Stimulated activated CD4-positive, alpha-beta T cell treated with anti-CD3 and anti-CD28 coated beads, Interleukin-4, amount 100 ng/mL, for 48 hours (primary cell): ENCODE data around the gene SLC39A10.

Experiments
- DNase-seq, 2 donors: peaks; one replicate each; pipeline ENCODE4 v3.0.0-alpha.2; 2020; ENCODE audit warnings: low read depth in 2 of 2

Gene SLC39A10

GRCh38 chr2:195727106-195727505, 70.1 kb downstream of the SLC39A10 start:
- DNase-seq: no peak

GRCh38 chr2:195730912-195731311, 73.9 kb downstream of the SLC39A10 start:
- DNase-seq: no peak

- DNase-seq: no peak
Measured at GRCh38 chr2:195732574-195732973, 75.5 kb downstream of the SLC39A10 start.

- DNase-seq: no peak
Measured at GRCh38 chr2:195733831-195734230, 76.8 kb downstream of the SLC39A10 start.

DNA sequence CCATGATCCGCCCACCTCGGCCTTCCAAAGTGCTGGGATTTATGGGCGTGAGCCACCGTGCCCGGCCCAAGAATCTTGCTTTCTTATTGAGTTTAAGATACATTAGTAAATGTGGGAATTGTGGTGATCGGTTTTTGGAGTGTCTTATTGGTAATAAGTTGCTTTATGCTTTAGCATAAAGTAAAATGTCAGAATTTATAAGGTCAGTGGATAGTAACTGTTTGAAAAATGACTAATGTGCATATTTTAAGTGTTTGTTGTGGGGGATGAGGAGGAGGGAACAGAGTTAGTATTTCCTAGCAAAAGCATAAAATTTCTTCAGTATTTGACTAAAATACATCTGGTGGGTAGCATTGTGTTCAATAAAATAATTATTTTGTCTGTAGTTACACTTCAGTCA, 77.4 kb downstream of the SLC39A10 start:
- no peak for DNase-seq

DNA sequence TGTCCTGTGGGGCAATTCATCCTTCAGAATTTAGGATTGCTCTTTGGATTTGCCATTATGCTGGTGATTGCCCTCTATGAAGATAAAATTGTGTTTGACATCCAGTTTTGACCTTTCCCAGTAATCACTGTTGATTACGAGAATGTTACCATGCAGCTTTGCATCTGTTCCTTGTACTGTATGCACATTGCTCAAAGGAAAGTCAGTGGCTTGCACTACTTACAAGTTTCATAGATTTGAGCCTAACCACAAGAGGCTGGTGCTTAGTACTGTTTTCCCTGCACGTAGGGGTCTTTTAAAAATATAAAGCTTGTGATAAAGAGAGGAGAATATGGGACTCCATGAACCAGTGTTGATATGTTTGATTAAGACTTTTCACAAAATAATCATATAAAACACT, 77.9 kb downstream of the SLC39A10 start:
- no peak for DNase-seq

- no peak for DNase-seq
Measured at GRCh38 chr2:195735347-195735746, 78.3 kb downstream of the SLC39A10 start.

DNA sequence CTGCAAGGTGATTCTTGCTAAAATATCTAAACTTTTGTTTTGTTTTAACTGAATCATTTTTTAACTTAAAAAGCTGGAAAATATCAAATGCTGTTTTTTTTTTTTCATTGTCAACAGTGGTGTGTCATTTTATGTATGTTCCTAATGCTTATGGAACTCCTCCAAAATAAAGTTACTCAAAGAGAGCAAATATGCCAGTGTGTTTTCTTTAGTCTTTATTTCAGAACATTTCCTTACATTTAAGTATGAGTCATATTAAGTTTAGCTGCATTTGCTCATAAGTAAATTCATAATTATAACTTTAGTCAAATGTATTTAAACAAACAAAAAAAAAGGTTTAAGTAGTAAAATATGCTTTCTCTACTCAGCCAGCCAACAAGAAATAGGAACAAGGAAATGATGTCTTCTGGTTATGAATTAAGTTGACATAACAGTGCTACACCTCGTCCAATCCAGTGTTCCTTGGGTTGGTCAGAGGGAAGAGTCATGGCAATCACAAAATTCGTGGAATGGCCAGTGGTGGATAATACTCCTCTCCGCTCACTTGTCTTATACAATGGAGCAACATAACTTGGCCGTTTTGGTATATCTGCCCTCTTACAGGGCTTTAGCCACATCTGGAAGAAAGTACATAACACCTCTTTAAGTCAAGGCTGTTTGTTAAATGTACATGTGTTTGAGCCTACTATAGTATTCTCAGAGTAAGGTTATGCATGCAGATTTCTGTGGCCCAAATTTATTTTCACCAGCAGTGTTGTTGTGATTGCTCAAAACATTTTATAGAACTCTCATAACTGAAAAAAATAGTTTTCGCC, 80.7 kb downstream of the SLC39A10 start:
- DNase-seq: no peak

DNA sequence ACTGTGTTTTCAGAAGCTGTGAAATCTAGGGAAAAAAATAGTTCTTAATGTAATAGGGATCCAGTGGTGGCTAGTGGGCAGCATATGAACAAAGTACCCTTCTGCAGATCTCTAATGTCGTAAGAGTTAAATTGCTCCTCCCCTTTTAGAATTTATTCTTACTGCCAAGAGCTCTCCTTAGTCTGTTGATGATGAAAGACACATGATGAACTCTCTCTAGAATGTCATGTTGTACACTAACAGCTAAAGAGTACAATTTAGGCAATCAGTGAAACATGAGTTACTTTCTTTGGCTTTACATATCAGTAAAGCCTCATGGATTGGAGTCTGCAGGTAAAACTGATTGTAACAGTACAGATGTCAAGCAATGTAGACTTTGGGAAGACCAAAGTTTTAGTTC, 84.2 kb downstream of the SLC39A10 start:
- no peak for DNase-seq

- no peak for DNase-seq
Measured at GRCh38 chr2:195756218-195756942, 99.4 kb downstream of the SLC39A10 start.

- DNase-seq: no peak
Measured at GRCh38 chr2:195758846-195759245, 101.8 kb downstream of the SLC39A10 start.

DNA sequence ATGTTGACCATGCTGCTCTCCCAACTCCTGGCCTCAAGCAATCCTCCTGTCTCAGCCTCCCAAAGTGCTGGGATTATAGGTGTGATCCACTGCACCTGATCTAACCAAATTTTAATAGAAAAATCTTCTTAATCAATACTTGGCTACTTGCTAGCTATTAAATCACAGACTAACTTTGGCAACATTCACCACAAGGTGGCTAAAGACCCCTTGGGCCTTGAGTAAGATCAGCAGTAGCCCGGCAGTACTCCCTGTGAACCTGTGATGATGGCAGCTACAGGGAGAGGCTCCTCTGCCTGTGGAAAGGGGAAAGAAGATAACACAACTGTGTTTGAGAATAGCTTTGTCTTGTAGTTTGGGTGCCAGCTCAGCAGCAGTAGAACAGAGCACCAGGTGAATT, 102.9 kb downstream of the SLC39A10 start:
- no peak for DNase-seq

DNA sequence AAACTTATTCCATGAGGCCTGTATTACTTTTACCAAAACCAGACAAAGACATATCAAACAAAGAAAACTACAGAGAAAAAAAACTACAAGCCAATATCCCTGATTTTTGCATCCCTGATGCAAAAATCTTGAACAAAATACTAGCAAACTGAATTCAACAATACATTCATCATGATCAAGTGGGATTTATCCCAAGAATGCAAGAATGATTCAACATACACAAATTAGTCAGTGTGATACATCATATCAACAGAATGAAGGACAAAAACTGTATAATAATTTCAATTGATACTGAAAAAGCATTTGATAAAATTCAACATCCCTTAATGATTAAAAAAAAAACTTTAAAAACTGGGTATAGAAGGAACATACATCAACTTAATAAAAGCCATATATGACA, 106.8 kb downstream of the SLC39A10 start:
- DNase-seq: no peak

DNA sequence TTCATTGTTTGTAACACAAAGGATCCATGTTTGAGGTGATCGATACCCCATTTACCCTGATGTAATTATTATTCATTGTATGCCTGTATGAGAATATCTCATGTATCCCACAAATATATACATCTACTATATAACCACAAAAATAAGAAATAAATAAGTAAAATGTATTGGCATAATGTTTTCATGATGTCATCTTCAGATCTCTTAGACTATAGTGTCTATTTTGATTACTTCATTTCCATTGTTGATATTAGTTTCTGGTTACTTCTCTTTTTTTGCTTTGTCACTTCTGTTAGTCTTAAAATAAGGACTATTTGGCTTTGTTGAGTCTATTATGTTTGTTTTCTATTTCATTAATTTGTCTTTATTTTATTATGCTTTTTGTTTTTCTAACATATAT, 109.7 kb downstream of the SLC39A10 start:
- DNase-seq: no peak

DNA sequence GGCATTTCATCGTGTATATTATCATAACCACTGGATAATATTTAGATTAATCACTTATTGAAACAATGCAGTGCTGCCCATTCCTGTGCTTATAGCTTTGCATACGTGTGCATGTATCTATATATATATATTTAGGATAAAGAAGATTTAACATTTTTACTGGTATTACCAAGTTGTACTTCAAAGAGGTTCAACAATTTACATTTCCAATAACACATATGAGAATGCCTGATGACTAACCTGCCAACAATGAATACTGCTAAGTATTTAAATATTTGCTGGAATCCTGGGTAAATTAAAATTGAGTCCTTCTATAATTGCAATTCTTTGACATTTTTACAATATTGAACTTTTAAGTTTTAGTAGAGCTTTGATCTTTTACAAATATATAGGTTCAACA, 111.4 kb downstream of the SLC39A10 start:
- no peak for DNase-seq

- DNase-seq: no peak
Measured at GRCh38 chr2:195769975-195770374, 112.9 kb downstream of the SLC39A10 start.

DNA sequence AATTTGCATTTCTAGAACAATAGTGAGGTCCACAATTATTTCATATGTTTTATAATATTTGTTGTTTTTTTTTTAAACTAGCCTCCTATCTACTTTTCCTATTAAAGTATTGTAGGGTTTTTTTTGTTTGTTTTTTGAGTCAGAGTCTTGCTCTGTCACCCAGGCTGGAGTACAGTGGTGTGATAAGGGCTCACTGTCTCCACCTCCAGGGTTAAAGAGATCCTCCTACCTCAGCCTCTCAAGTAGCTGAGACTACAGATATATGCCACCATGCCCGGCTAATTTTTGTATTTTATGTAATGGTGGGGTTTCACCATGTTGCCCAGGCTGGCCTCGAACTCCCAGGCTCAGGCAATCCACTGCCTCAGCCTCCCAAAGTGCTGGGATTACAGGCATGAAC, 122.5 kb downstream of the SLC39A10 start:
- no peak for DNase-seq

DNA sequence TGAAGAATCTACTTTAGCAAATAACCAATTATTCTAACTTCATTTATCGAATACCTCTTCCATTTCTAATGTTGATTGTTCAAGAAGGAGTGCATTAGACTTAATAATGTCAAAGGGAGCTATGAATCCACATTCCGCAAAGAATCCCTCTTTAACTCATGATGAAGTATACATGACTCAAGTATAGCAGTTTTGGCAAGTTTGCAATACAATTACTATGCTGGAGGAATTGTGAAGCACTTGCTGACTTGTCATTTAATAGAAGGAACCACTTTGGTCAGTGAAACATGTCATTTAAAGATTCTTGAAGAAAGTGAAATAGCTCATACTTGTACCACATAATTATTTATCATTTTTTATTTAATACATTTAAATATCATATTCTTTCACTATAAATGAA, 125.1 kb downstream of the SLC39A10 start:
- DNase-seq: no peak
